ENCODE measurements around the gene DDAH2. TPM values are rescaled to one million over a fixed set of nuclear protein-coding genes. Genes with fewer than 3 reads are reported as not detected.

DDAH2 gene
- polyA plus RNA-seq, 1 donor from 2014 or later: 386 TPM

GRCh38 chr6:31739639-31740396 lies 10.7 kb upstream of the DDAH2 start, which contains the start of gene MSH5:
TSS of gene MSH5 (plus strand) at chr6:31740005. CDS start at chr6:31740467, 462 bp downstream.
- H3K4me3 ChIP-seq (ENCODE audit: low read length): peak within 1 kb of the TSS; percentile 66
- peak within 1 kb of the TSS; percentile 25 for H3K9ac ChIP-seq (ENCODE audit: low read length)

DNA sequence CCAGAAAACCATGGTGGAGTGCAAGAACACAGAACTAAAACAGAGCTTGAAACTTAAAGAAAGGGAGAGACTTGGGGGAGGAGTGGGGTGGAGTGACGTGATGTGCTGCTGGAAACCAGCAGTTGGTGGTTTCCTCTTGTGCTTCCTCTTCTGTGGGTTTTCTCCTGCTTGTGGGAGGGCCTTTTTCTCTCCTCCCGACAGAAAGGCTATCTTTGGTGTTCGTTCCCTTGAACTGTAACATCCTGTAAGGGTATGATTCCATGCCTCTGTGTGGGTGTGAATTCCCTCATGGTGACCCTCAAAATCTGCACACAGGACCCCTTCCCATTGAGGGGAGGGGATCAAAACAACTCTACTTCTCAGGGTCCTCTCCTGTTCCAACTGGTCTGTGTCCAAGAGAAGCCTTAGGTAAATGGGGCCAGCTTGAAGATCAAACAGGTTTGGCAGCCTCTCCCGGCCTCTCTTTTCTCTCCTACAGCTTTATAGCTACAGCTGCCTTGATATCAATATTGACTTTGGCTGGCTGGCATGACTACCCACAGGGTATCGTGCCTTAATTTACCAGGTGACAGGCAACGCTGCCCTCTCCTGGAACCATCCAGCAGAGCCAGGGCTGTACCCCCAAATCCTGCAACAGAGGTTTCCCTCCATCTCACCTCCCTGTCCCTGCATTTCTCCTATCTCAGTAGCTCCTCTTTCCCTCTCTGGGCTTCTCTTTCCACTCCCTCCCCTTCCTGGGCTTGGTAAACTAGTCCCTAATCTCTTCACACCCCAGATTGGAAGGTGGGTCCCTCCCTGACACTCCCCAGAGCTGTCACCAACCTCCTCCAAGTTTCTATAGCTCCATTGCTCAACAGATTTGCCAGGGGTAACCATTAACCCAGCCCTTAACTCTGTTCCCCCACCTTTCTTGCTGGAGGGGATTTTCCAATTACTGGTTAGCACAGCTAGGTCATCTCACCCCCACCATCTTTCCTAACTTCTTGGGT lies 9.2 kb upstream of the DDAH2 start:
- H3K27ac ChIP-seq (ENCODE audit: low read length): no peak overlapping the region
- no peak overlapping the region for H2AFZ ChIP-seq (ENCODE audit: low read depth, low read length)
- H3K9me3 ChIP-seq (ENCODE audit: low read length): no peaks in the 10 kb centered on the region
- TF ChIP-seq POLR2AphosphoS5 (IDR thresholded peaks at IDR 0.05) (no peak), MXI1 (conservative IDR thresholded peaks at IDR 0.05; ENCODE audit: poor library complexity, severe bottlenecking) (no peak), SMC3 (conservative IDR thresholded peaks at IDR 0.05; ENCODE audit: poor library complexity) (no peak)
- TF ChIP-seq, protein P1, sequence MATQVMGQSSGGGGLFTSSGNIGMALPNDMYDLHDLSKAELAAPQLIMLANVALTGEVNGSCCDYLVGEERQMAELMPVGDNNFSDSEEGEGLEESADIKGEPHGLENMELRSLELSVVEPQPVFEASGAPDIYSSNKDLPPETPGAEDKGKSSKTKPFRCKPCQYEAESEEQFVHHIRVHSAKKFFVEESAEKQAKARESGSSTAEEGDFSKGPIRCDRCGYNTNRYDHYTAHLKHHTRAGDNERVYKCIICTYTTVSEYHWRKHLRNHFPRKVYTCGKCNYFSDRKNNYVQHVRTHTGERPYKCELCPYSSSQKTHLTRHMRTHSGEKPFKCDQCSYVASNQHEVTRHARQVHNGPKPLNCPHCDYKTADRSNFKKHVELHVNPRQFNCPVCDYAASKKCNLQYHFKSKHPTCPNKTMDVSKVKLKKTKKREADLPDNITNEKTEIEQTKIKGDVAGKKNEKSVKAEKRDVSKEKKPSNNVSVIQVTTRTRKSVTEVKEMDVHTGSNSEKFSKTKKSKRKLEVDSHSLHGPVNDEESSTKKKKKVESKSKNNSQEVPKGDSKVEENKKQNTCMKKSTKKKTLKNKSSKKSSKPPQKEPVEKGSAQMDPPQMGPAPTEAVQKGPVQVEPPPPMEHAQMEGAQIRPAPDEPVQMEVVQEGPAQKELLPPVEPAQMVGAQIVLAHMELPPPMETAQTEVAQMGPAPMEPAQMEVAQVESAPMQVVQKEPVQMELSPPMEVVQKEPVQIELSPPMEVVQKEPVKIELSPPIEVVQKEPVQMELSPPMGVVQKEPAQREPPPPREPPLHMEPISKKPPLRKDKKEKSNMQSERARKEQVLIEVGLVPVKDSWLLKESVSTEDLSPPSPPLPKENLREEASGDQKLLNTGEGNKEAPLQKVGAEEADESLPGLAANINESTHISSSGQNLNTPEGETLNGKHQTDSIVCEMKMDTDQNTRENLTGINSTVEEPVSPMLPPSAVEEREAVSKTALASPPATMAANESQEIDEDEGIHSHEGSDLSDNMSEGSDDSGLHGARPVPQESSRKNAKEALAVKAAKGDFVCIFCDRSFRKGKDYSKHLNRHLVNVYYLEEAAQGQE (IDR thresholded peaks at IDR 0.05; ENCODE audit: borderline replicate concordance): no peak
- TF ChIP-seq, protein P2, sequence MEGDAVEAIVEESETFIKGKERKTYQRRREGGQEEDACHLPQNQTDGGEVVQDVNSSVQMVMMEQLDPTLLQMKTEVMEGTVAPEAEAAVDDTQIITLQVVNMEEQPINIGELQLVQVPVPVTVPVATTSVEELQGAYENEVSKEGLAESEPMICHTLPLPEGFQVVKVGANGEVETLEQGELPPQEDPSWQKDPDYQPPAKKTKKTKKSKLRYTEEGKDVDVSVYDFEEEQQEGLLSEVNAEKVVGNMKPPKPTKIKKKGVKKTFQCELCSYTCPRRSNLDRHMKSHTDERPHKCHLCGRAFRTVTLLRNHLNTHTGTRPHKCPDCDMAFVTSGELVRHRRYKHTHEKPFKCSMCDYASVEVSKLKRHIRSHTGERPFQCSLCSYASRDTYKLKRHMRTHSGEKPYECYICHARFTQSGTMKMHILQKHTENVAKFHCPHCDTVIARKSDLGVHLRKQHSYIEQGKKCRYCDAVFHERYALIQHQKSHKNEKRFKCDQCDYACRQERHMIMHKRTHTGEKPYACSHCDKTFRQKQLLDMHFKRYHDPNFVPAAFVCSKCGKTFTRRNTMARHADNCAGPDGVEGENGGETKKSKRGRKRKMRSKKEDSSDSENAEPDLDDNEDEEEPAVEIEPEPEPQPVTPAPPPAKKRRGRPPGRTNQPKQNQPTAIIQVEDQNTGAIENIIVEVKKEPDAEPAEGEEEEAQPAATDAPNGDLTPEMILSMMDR (IDR thresholded peaks at IDR 0.05; ENCODE audit: poor library complexity, severe bottlenecking): peak; percentile 24
- no peak overlapping the region for H3K4me3 ChIP-seq (ENCODE audit: low read length)
- H3K9ac ChIP-seq (ENCODE audit: low read length): no peak overlapping the region
- H4K20me1 ChIP-seq (ENCODE audit: insufficient read depth): no peaks in the 10 kb centered on the region
- no peak overlapping the region for H3K4me2 ChIP-seq (ENCODE audit: low read length)
- no peaks in the 10 kb centered on the region for H3K27me3 ChIP-seq (ENCODE audit: insufficient read depth, low read depth, low read length)
- no peaks in the 10 kb centered on the region for H3K36me3 ChIP-seq (ENCODE audit: insufficient read depth, low read length)
- H3K79me2 ChIP-seq (replicated peaks; ENCODE audit: insufficient read depth, low read length): no peaks in the 10 kb centered on the region
- H3K9me2 ChIP-seq (ENCODE audit: insufficient read depth, low read length): no peaks in the 10 kb centered on the region
- no peaks in the 10 kb centered on the region for H3F3A ChIP-seq (ENCODE audit: insufficient read depth, low read length, poor library complexity, severe bottlenecking)

More at GRCh38 chr6:31739639-31740396, 10.7 kb upstream of the DDAH2 start, which contains the start of gene MSH5:
- no peak within 1 kb of the TSS for H3K27ac ChIP-seq (ENCODE audit: low read length)
- H2AFZ ChIP-seq (ENCODE audit: low read depth, low read length): peak within 1 kb of the TSS; percentile 42
- TF ChIP-seq EP300 (conservative IDR thresholded peaks at IDR 0.05; ENCODE audit: poor library complexity, severe bottlenecking) (no peak), MXI1 (conservative IDR thresholded peaks at IDR 0.05; ENCODE audit: poor library complexity, severe bottlenecking) (peak; percentile 85), POLR2AphosphoS5 (IDR thresholded peaks at IDR 0.05) (peak; percentile 18), RAD21 (conservative IDR thresholded peaks at IDR 0.05) (no peak), TAF1 (IDR thresholded peaks at IDR 0.05; ENCODE audit: low read depth) (no peak), SMC3 (conservative IDR thresholded peaks at IDR 0.05; ENCODE audit: poor library complexity) (no peak)
- TF ChIP-seq, protein P2 (IDR thresholded peaks at IDR 0.05; ENCODE audit: poor library complexity, severe bottlenecking): no peak
- no peaks in the 10 kb centered on the region for H3K9me3 ChIP-seq (ENCODE audit: low read length)
- H3K27me3 ChIP-seq (ENCODE audit: insufficient read depth, low read depth, low read length): no peaks in the 10 kb centered on the region
- no peaks in the 10 kb centered on the region for H3K79me2 ChIP-seq (replicated peaks; ENCODE audit: insufficient read depth, low read length)
- H4K20me1 ChIP-seq (ENCODE audit: insufficient read depth): no peaks in the 10 kb centered on the region
- no peaks in the 10 kb centered on the region for H3K36me3 ChIP-seq (ENCODE audit: insufficient read depth, low read length)
- H3F3A ChIP-seq (ENCODE audit: insufficient read depth, low read length, poor library complexity, severe bottlenecking): no peaks in the 10 kb centered on the region
- no peaks in the 10 kb centered on the region for H3K9me2 ChIP-seq (ENCODE audit: insufficient read depth, low read length)
- H3K4me2 ChIP-seq (ENCODE audit: low read length): peak within 1 kb of the TSS; percentile 60
